ENCODE data around the gene MTAP. TPM values are rescaled to one million over a fixed set of nuclear protein-coding genes. Genes with fewer than 3 reads are reported as not detected.

Gene MTAP
- total RNA-seq, 1 experiment from 2014 or later, result 34.7 TPM

DNA sequence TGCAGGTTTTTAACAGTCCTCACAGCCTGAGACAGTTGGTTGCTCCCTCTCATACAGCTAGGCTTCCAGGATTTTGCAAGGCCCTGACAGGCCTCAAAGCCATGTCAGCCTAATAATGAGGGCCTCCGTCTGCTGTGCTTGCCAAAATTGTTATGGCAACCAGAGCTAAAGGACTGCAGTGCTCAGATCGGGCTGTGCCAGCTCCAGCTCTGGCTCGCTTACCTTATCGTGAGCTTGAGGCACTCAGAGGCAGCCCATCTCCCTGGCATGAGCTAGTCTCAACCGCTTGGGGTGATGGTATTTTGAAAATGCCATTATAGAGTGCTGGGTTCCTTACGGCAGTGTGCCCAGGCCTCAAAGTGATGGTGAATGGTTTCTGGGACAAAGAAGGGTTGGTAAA, 8.4 kb downstream of the MTAP start:
- POLR2A ChIA-PET (ENCODE audit: unreplicated experiment), result no interaction called here
- CTCF ChIA-PET, result no interaction called here
- H2AFZ ChIP-seq (ENCODE audit: low read length), result no peak overlapping the region
- DNase-seq (no peak), ATAC-seq (no peak)
- peaks cover 44% of the 10 kb centered on the region for H3K36me3 ChIP-seq (ENCODE audit: low read depth, low read length)
- H3K27ac ChIP-seq (ENCODE audit: low read length), result 0 out of 2 replicates have a peak overlapping the region, but pooled peaks have one; percentile 9
- H3F3A ChIP-seq (ENCODE audit: low read length, unreplicated experiment), result peaks cover 5% of the 10 kb centered on the region
- no peak overlapping the region for H3K9ac ChIP-seq (ENCODE audit: low read length)
- no peaks in the 10 kb centered on the region for H3K9me2 ChIP-seq (replicated peaks; ENCODE audit: low read length)
- H3K79me2 ChIP-seq (ENCODE audit: low read length), result peaks cover 93% of the 10 kb centered on the region
- peaks cover 34% of the 10 kb centered on the region for H3K4me1 ChIP-seq (ENCODE audit: insufficient read depth, low read length)
- no TSS peak for BruUV-seq (replicated peaks)
- no peak overlapping the region for H3K4me2 ChIP-seq (ENCODE audit: low read length)
- TF ChIP-seq EZH2 (IDR thresholded peaks at IDR 0.05; ENCODE audit: low read length, unreplicated experiment) (no peak), EZH2phosphoT487 (IDR thresholded peaks at IDR 0.05; ENCODE audit: borderline replicate concordance, low read length) (no peak)
- TF ChIP-seq, protein P1, sequence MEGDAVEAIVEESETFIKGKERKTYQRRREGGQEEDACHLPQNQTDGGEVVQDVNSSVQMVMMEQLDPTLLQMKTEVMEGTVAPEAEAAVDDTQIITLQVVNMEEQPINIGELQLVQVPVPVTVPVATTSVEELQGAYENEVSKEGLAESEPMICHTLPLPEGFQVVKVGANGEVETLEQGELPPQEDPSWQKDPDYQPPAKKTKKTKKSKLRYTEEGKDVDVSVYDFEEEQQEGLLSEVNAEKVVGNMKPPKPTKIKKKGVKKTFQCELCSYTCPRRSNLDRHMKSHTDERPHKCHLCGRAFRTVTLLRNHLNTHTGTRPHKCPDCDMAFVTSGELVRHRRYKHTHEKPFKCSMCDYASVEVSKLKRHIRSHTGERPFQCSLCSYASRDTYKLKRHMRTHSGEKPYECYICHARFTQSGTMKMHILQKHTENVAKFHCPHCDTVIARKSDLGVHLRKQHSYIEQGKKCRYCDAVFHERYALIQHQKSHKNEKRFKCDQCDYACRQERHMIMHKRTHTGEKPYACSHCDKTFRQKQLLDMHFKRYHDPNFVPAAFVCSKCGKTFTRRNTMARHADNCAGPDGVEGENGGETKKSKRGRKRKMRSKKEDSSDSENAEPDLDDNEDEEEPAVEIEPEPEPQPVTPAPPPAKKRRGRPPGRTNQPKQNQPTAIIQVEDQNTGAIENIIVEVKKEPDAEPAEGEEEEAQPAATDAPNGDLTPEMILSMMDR (conservative IDR thresholded peaks at IDR 0.05; ENCODE audit: low read depth, low read length), result no peak
- no peak overlapping the region for H3K4me3 ChIP-seq (ENCODE audit: low read length)
- intact Hi-C loops (cut with micrococcal nuclease), result no loop called here
- no peaks in the 10 kb centered on the region for H3K27me3 ChIP-seq (ENCODE audit: low read length)
- H3K9me3 ChIP-seq (ENCODE audit: low read length), result no peaks in the 10 kb centered on the region
- peaks cover 12% of the 10 kb centered on the region for H4K20me1 ChIP-seq (ENCODE audit: low read length)

DNA sequence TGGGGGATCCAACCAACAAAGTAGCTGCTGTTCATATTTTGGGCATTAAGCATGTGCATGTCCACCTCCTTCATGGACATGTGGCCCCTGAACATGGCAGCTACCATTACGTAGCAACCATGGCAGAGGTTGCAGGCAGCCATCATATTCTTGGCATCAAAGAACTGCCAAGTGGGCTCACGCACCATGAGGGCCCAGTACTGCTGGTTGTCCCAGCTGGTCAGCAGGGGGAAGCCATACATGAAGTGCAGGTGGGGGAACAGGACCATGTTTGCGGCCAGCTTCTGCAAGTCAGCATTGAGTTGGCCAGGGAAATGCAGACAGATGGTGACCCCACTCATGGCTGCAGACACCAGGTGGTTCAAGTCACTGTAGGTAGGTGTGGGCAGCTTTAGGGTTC, 9.5 kb downstream of the MTAP start:
- Histone ChIP-seq H4K20me1 (ENCODE audit: low read length) (0 out of 2 replicates have a peak, but pooled peaks cover 6% of the 10 kb centered on the region), H3K9ac (ENCODE audit: low read length) (no peak overlapping the region)
- ATAC-seq, result no peak

GRCh38 chr9:21812415-21812814, 10.0 kb downstream of the MTAP start:
- peaks cover 93% of the 10 kb centered on the region for H3K79me2 ChIP-seq (ENCODE audit: low read length)
- no peak overlapping the region for H2AFZ ChIP-seq (ENCODE audit: low read length)
- H3K9me2 ChIP-seq (replicated peaks; ENCODE audit: low read length), result no peaks in the 10 kb centered on the region
- 0 out of 2 replicates have a peak, but pooled peaks cover 1% of the 10 kb centered on the region for H4K20me1 ChIP-seq (ENCODE audit: low read length)
- ATAC-seq (peak; percentile 69), DNase-seq (peak; percentile 62)
- no TSS peak for BruUV-seq (replicated peaks)
- peak overlapping the region; percentile 57 for H3K27ac ChIP-seq (ENCODE audit: low read length)
- H3K9me3 ChIP-seq (ENCODE audit: low read length), result no peaks in the 10 kb centered on the region
- peaks cover 57% of the 10 kb centered on the region for H3K36me3 ChIP-seq (ENCODE audit: low read depth, low read length)
- no peak for TF ChIP-seq EZH2phosphoT487 (IDR thresholded peaks at IDR 0.05; ENCODE audit: borderline replicate concordance, low read length)
- no peak for TF ChIP-seq EZH2 (IDR thresholded peaks at IDR 0.05; ENCODE audit: low read length, unreplicated experiment)
- TF ChIP-seq, protein P1 (conservative IDR thresholded peaks at IDR 0.05; ENCODE audit: low read depth, low read length), result no peak
- H3F3A ChIP-seq (ENCODE audit: low read length, unreplicated experiment), result peaks cover 5% of the 10 kb centered on the region
- H3K27me3 ChIP-seq (ENCODE audit: low read length), result no peaks in the 10 kb centered on the region
- intact Hi-C loops (cut with micrococcal nuclease), result loop anchor here (2.0 kb wide), 3 partner anchors 152 to 640 kb away; no protein-coding TSS in a partner anchor
- no peak overlapping the region for H3K9ac ChIP-seq (ENCODE audit: low read length)
- ChIA-PET CTCF (interaction anchor here (0.6 kb wide), 1 partner anchor 420 kb away, joined by 4 read pairs; no protein-coding TSS in a partner anchor), POLR2A (ENCODE audit: unreplicated experiment) (no interaction called here)
- H3K4me1 ChIP-seq (ENCODE audit: insufficient read depth, low read length), result peaks cover 28% of the 10 kb centered on the region
- H3K4me2 ChIP-seq (ENCODE audit: low read length), result no peak overlapping the region
- no peak overlapping the region for H3K4me3 ChIP-seq (ENCODE audit: low read length)

More for the DNA sequence above, 9.5 kb downstream of the MTAP start:
- no peak overlapping the region for H3K4me2 ChIP-seq (ENCODE audit: low read length)
- H3K27ac ChIP-seq (ENCODE audit: low read length), result peak overlapping the region; percentile 56
- no peaks in the 10 kb centered on the region for H3K27me3 ChIP-seq (ENCODE audit: low read length)
- H3K36me3 ChIP-seq (ENCODE audit: low read depth, low read length), result peaks cover 53% of the 10 kb centered on the region
- TF ChIP-seq, protein P1 (conservative IDR thresholded peaks at IDR 0.05; ENCODE audit: low read depth, low read length), result no peak
- TF ChIP-seq EZH2 (IDR thresholded peaks at IDR 0.05; ENCODE audit: low read length, unreplicated experiment) (no peak), EZH2phosphoT487 (IDR thresholded peaks at IDR 0.05; ENCODE audit: borderline replicate concordance, low read length) (no peak)
- H3K9me2 ChIP-seq (replicated peaks; ENCODE audit: low read length), result no peaks in the 10 kb centered on the region
- intact Hi-C loops (cut with micrococcal nuclease), result loop anchor here (2.0 kb wide), 3 partner anchors 153 to 641 kb away; no protein-coding TSS in a partner anchor
- peaks cover 5% of the 10 kb centered on the region for H3F3A ChIP-seq (ENCODE audit: low read length, unreplicated experiment)
- no peak overlapping the region for H3K4me3 ChIP-seq (ENCODE audit: low read length)
- peaks cover 28% of the 10 kb centered on the region for H3K4me1 ChIP-seq (ENCODE audit: insufficient read depth, low read length)
- no TSS peak for BruUV-seq (replicated peaks)
- no peak overlapping the region for H2AFZ ChIP-seq (ENCODE audit: low read length)
- ChIA-PET POLR2A (ENCODE audit: unreplicated experiment) (no interaction called here), CTCF (interaction anchor here (0.6 kb wide), 1 partner anchor 420 kb away, joined by 4 read pairs; no protein-coding TSS in a partner anchor)
- peaks cover 93% of the 10 kb centered on the region for H3K79me2 ChIP-seq (ENCODE audit: low read length)
- H3K9me3 ChIP-seq (ENCODE audit: low read length), result no peaks in the 10 kb centered on the region
- DNase-seq, result no peak

All from PC-3 (cell line).